OCI-LY3 (cell line): ENCODE measurements around the gene GREM1.

Source experiments
- H2AFZ ChIP-seq: fragments of 200-600, 300-600 bp; shearing (Covaris generic); 2 replicates; pipeline ENCODE4 v1.6.0; 2014; ENCODE audit warnings: antibody characterized with exemption, low read depth, low read length
- H3K27ac ChIP-seq: fragments of 200-600, 300-600 bp; sonication (generic); 2 replicates; pipeline ENCODE4 v1.5.1; 2014; ENCODE audit warnings: mild to moderate bottlenecking, low read length, moderate library complexity, mixed read lengths
- H3K27me3 ChIP-seq: fragments of 200-600, 300-600 bp; sonication (generic); 2 replicates; pipeline ENCODE4 v1.6.1; 2014; ENCODE audit warnings: low read depth, low read length, mixed read lengths
- H3K36me3 ChIP-seq: fragments of 200-600, 300-600 bp; sonication (generic); replicated peaks from 2 replicates; pipeline ENCODE3; 2014; ENCODE audit warnings: low read depth, low read length, mixed read lengths
- H3K4me1 ChIP-seq: fragments of 300-600, 200-600 bp; sonication (generic); 2 replicates; pipeline ENCODE4 v1.6.1; 2014; ENCODE audit warnings: low read length, mixed read lengths
- H3K4me2 ChIP-seq: fragments of 200-600, 300-600 bp; sonication (generic); 2 replicates; pipeline ENCODE4 v1.6.1; 2014; ENCODE audit warnings: low read length, mixed read lengths
- H3K4me3 ChIP-seq: fragments of 300-600, 200-600 bp; sonication (generic); 2 replicates; pipeline ENCODE4 v1.5.1; 2014; ENCODE audit warnings: antibody characterized with exemption, mild to moderate bottlenecking, low read length, moderate library complexity
- H3K79me2 ChIP-seq: fragments of 300-600, 200-600 bp; shearing (Covaris generic); 2 replicates; pipeline ENCODE4 v1.6.1; 2014; ENCODE audit warnings: mild to moderate bottlenecking, low read length, mixed read lengths
- H3K9ac ChIP-seq: fragments of 300-600, 200-600 bp; shearing (Covaris generic); 2 replicates; pipeline ENCODE4 v1.6.0; 2014; ENCODE audit warnings: mild to moderate bottlenecking, low read length, moderate library complexity
- H3K9me3 ChIP-seq: fragments of 200-600, 300-600 bp; shearing (Covaris generic); 2 replicates; pipeline ENCODE4 v1.6.1; 2014; ENCODE audit warnings: low read length, mixed read lengths; ENCODE audit not compliant: insufficient read depth
- H4K20me1 ChIP-seq: fragments of 200-600, 300-600 bp; sonication (generic); 2 replicates; pipeline ENCODE4 v1.6.1; 2016; ENCODE audit warnings: low read length, mixed read lengths; ENCODE audit not compliant: insufficient read depth
- CTCF ChIP-seq: fragments of 200-600, 300-600 bp; sonication (generic); IDR thresholded peaks from 2 replicates; pipeline ENCODE4 v1.5.1; 2014; ENCODE audit warnings: antibody characterized with exemption, low read length, low read depth
- EZH2phosphoT487 ChIP-seq: fragments of 200-600 bp; shearing (Covaris generic); IDR thresholded peaks from 2 replicates; pipeline ENCODE4 v1.6.1; 2018; ENCODE audit warnings: antibody characterized with exemption, mixed run types, low read depth

Gene GREM1

GRCh38 chr15:32671339-32672325 lies 46.2 kb upstream of the GREM1 start:
- Histone ChIP-seq H3K4me3 (no peak overlapping the region), H3K27me3 (no peaks in the 10 kb centered on the region), H2AFZ (no peak overlapping the region), H3K27ac (no peak overlapping the region), H3K36me3 (peaks cover 15% of the 10 kb centered on the region), H4K20me1 (no peaks in the 10 kb centered on the region), H3K4me1 (peaks cover 6% of the 10 kb centered on the region), H3K4me2 (no peak overlapping the region), H3K79me2 (no peaks in the 10 kb centered on the region), H3K9ac (no peak overlapping the region), H3K9me3 (no peaks in the 10 kb centered on the region)
- TF ChIP-seq CTCF, result no peak
- no peak for TF ChIP-seq EZH2phosphoT487

GRCh38 chr15:32674681-32675080 lies 43.1 kb upstream of the GREM1 start:
- H3K4me3 ChIP-seq, result no peak overlapping the region
- H3K9ac ChIP-seq, result no peak overlapping the region
- no peak overlapping the region for H3K4me2 ChIP-seq
- no peaks in the 10 kb centered on the region for H3K79me2 ChIP-seq
- H3K27me3 ChIP-seq, result no peaks in the 10 kb centered on the region
- TF ChIP-seq EZH2phosphoT487 (no peak), CTCF (no peak; the same call in 1 of the 2 replicates)
- H3K27ac ChIP-seq, result no peak overlapping the region
- H4K20me1 ChIP-seq, result no peaks in the 10 kb centered on the region
- H2AFZ ChIP-seq, result no peak overlapping the region
- H3K36me3 ChIP-seq, result no peaks in the 10 kb centered on the region
- H3K9me3 ChIP-seq, result no peaks in the 10 kb centered on the region
- H3K4me1 ChIP-seq, result peaks cover 6% of the 10 kb centered on the region

- H3K9me3 ChIP-seq, result no peaks in the 10 kb centered on the region
- no peak overlapping the region for H3K9ac ChIP-seq
- no peaks in the 10 kb centered on the region for H3K79me2 ChIP-seq
- TF ChIP-seq CTCF (no peak), EZH2phosphoT487 (no peak)
- no peak overlapping the region for H3K27ac ChIP-seq
- H4K20me1 ChIP-seq, result no peaks in the 10 kb centered on the region
- no peak overlapping the region for H2AFZ ChIP-seq
- no peaks in the 10 kb centered on the region for H3K36me3 ChIP-seq
- no peaks in the 10 kb centered on the region for H3K27me3 ChIP-seq
- H3K4me3 ChIP-seq, result no peak overlapping the region
- H3K4me2 ChIP-seq, result no peak overlapping the region
- peaks cover 6% of the 10 kb centered on the region for H3K4me1 ChIP-seq
Measured at GRCh38 chr15:32675466-32675865, 42.3 kb upstream of the GREM1 start.

- no peak overlapping the region for H3K4me2 ChIP-seq
- TF ChIP-seq CTCF, result no peak
- no peak for TF ChIP-seq EZH2phosphoT487
- H2AFZ ChIP-seq, result no peak overlapping the region
- no peaks in the 10 kb centered on the region for H3K9me3 ChIP-seq
- H3K9ac ChIP-seq, result no peak overlapping the region
- no peak overlapping the region for H3K4me3 ChIP-seq
- no peaks in the 10 kb centered on the region for H4K20me1 ChIP-seq
- H3K27ac ChIP-seq, result no peak overlapping the region
- no peaks in the 10 kb centered on the region for H3K27me3 ChIP-seq
- no peaks in the 10 kb centered on the region for H3K36me3 ChIP-seq
- peaks cover 6% of the 10 kb centered on the region for H3K4me1 ChIP-seq
- no peaks in the 10 kb centered on the region for H3K79me2 ChIP-seq
Measured at GRCh38 chr15:32676169-32676568, 41.6 kb upstream of the GREM1 start.
